AG04449 (cell line): ENCODE data around the gene ORMDL3.
A peak's percentile ranks its signal among the peaks of the same experiment; 100 is the strongest.

ENCODE experiments used
- CTCF ChIA-PET: fragments of 350-600 bp; formaldehyde crosslinking; extraction: SDS; loops from one replicate; lab custom pipeline; 2021; ENCODE audit warnings: antibody characterized with exemption; lab: Yijun Ruan, JAX
- POLR2A ChIA-PET: fragments of 400-600, 350-600 bp; formaldehyde crosslinking; extraction: SDS; loops from one replicate; lab custom pipeline; 2020; ENCODE audit warnings: antibody characterized with exemption, inconsistent platforms; lab: Yijun Ruan, JAX
- DNase-seq: peaks from one replicate; pipeline ENCODE4 v3.0.0-alpha.2; 2010; ENCODE audit warnings: low read depth, low spot score
- H3K4me3 ChIP-seq: 2 replicates; pipeline ENCODE4 v1.5.1; 2011; ENCODE audit warnings: low read depth, mild to moderate bottlenecking, control low read depth, low read length
- CTCF ChIP-seq: IDR thresholded peaks from one replicate; pipeline ENCODE4 v1.5.1; 2011; ENCODE audit warnings: mild to moderate bottlenecking, moderate library complexity, low read length, control low read depth, inconsistent platforms; ENCODE audit not compliant: insufficient read depth; ENCODE audit errors: missing control alignments

ORMDL3 gene

GRCh38 chr17:39920218-39921210, 6.9 kb downstream of the ORMDL3 start:
- no peak for TF ChIP-seq CTCF
- DNase-seq: no peak
- no peak overlapping the region for H3K4me3 ChIP-seq
- ChIA-PET POLR2A (no interaction called here), CTCF (interaction anchor here (1.2 to 2.1 kb wide), 2 partner anchors 38 to 48 kb away, joined by 4 to 6 read pairs; no protein-coding TSS in a partner anchor)

DNA sequence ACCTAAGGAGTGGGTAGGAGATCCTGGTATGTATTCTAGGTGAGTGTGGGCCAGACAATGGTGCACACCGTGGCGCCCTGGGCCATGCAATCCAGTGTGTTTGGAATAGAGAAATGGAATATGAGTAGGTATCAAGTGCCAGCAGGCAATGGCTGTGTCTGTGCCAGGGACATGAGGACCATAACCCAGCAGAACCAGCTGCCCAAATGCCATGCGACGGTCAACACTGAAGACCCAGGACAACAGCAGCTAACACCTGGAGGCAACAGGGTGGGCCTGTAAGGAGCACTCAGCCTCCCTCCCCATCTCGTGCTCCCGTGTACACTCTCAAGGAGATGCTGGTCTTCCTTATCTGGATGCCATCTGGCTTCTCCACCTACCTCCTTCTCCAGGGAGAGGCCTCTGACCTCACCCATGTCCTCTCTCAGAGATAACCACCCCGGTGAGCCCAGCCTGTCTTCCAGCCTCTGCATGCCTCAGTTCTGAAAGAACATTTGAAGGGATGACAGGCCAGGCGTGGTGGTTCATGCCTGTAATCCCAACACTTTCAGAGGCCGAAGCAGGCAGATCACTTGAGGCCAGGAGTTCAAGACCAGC, 8.2 kb downstream of the ORMDL3 start:
- no peak for DNase-seq
- TF ChIP-seq CTCF: no peak
- ChIA-PET POLR2A (no interaction called here), CTCF (interaction anchor here (0.9 kb wide), 1 partner anchor 49 kb away, joined by 3 read pairs; no protein-coding TSS in a partner anchor)
- no peak overlapping the region for H3K4me3 ChIP-seq

DNA sequence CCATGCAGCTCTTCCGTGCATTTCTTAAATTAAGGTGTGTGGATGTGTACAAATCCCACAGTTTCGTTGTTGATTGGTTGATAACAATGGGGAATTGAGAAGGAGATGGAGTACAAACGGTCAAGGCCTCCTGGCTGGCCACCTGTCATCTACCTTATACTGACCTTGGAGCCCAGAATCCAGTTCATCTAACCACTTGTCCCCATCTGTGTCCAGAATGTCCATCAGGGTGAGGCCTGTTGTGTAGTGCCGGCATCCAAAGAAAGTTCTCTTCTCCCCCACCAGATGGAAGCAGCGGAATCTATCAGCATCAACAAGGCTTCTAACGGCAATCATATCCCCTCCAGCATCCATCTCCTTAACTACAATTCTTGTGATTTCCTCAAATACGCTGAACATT, 10.5 kb downstream of the ORMDL3 start:
- no peak overlapping the region for H3K4me3 ChIP-seq
- DNase-seq: no peak
- POLR2A ChIA-PET: no interaction called here
- CTCF ChIA-PET: interaction anchor here (0.7 kb wide), 1 partner anchor 32 kb away, joined by 3 read pairs; no protein-coding TSS in a partner anchor
- TF ChIP-seq CTCF: peak; percentile 16

DNA sequence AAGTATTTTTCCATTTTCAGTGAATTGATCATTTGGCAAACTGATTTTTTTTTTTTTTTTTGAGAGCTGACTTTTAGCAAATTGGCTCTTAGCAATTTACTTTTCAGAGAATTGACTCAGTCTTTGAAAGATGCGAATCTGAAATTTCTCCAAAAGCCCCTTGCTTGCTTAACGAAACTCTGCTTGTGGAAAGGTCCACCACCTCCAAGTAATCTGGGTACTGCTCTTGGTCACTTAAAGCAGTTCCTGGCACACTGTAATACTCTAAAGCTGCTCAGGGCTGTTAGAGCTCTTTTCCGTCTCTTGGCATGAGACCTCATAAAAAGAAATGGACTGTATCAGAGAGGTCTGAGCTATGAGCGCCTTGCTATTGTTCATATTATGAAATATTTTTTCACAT, 11.8 kb downstream of the ORMDL3 start:
- POLR2A ChIA-PET: interaction anchor here (0.9 kb wide), 1 partner anchor 14 kb away, joined by 5 read pairs; no protein-coding TSS in a partner anchor
- no peak overlapping the region for H3K4me3 ChIP-seq
- no peak for DNase-seq
- no peak for TF ChIP-seq CTCF
- CTCF ChIA-PET: interaction anchor here (1.0 to 1.7 kb wide), 2 partner anchors 22 to 65 kb away, joined by 3 to 9 read pairs; partner anchors contain the start of gene PSMD3

DNA sequence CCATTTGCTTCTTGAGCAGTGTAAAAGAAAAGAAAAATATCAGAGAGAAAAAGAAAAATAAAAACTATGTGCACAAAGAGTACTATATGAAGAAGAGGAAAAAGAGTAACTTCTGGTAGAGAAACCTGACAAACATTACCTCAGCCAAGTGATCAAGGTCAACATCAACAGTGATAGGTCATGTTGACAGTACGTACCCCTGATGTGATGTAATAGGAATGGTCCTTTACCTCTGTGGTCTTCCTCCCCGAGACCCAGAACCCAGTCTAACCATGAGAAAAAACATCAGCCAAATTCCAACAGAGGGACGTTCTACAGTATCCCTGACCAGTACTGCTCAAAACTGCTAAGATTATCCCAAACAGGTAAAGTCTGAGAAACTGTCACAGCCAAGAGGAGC, 13.4 kb downstream of the ORMDL3 start:
- no peak for DNase-seq
- no peak overlapping the region for H3K4me3 ChIP-seq
- no peak for TF ChIP-seq CTCF
- POLR2A ChIA-PET: no interaction called here
- CTCF ChIA-PET: interaction anchor here (1.4 to 1.7 kb wide), 2 partner anchors 45 to 66 kb away, joined by 4 to 9 read pairs; partner anchors contain the start of gene PSMD3

- ChIA-PET CTCF (interaction anchor here (0.8 to 1.9 kb wide), 2 partner anchors 71 to 118 kb away, joined by 3 to 8 read pairs; partner anchors contain the start of gene PSMD3), POLR2A (interaction anchor here (1.2 kb wide), 1 partner anchor 13 kb away, joined by 3 read pairs; no protein-coding TSS in a partner anchor)
- DNase-seq: no peak
- TF ChIP-seq CTCF: no peak
- H3K4me3 ChIP-seq: no peak overlapping the region
Measured at GRCh38 chr17:39908789-39909352, 18.5 kb downstream of the ORMDL3 start.
